ENCODE results near the gene MTMR12.
"Not testable (repeated sequence)": the region's sequence is repeated elsewhere in the genome, so short reads cannot be mapped to it uniquely, and the experiment has no call there.

The MTMR12 gene

GRCh38 chr5:32339198-32339597, 26.5 kb upstream of the MTMR12 start:
- H3K36me3 ChIP-seq (ENCODE audit: insufficient read depth, low read length) = no peaks in the 10 kb centered on the region
- H3K4me3 ChIP-seq (ENCODE audit: low read length) = no peak overlapping the region
- H2AFZ ChIP-seq (ENCODE audit: low read depth, low read length) = no peak overlapping the region
- H3K4me1 ChIP-seq (ENCODE audit: insufficient read depth, low read length) = peaks cover 8% of the 10 kb centered on the region
- H3K27me3 ChIP-seq (ENCODE audit: insufficient read depth, low read length) = no peaks in the 10 kb centered on the region
- peaks cover 3% of the 10 kb centered on the region for H3K9me3 ChIP-seq (ENCODE audit: low read length)

- Histone ChIP-seq H3K9me3 (ENCODE audit: low read length) (no peaks in the 10 kb centered on the region), H2AFZ (ENCODE audit: low read depth, low read length) (no peak overlapping the region), H3K4me3 (ENCODE audit: low read length) (no peak overlapping the region), H3K4me1 (ENCODE audit: insufficient read depth, low read length) (peaks cover 5% of the 10 kb centered on the region), H3K27me3 (ENCODE audit: insufficient read depth, low read length) (no peaks in the 10 kb centered on the region), H3K36me3 (ENCODE audit: insufficient read depth, low read length) (no peaks in the 10 kb centered on the region)
Measured at GRCh38 chr5:32332966-32333365, 20.2 kb upstream of the MTMR12 start.

GRCh38 chr5:32332361-32332760, 19.6 kb upstream of the MTMR12 start:
- Histone ChIP-seq H3K9me3 (ENCODE audit: low read length) (no peaks in the 10 kb centered on the region), H2AFZ (ENCODE audit: low read depth, low read length) (no peak overlapping the region), H3K4me1 (ENCODE audit: insufficient read depth, low read length) (peaks cover 5% of the 10 kb centered on the region), H3K36me3 (ENCODE audit: insufficient read depth, low read length) (no peaks in the 10 kb centered on the region), H3K27me3 (ENCODE audit: insufficient read depth, low read length) (no peaks in the 10 kb centered on the region), H3K4me3 (ENCODE audit: low read length) (no peak overlapping the region)

- H3K36me3 ChIP-seq (ENCODE audit: insufficient read depth, low read length) = no peaks in the 10 kb centered on the region
- peaks cover 5% of the 10 kb centered on the region for H3K4me1 ChIP-seq (ENCODE audit: insufficient read depth, low read length)
- no peak overlapping the region for H2AFZ ChIP-seq (ENCODE audit: low read depth, low read length)
- no peaks in the 10 kb centered on the region for H3K9me3 ChIP-seq (ENCODE audit: low read length)
- no peaks in the 10 kb centered on the region for H3K27me3 ChIP-seq (ENCODE audit: insufficient read depth, low read length)
- no peak overlapping the region for H3K4me3 ChIP-seq (ENCODE audit: low read length)
Measured at GRCh38 chr5:32331935-32332274, 19.2 kb upstream of the MTMR12 start.

- no peak overlapping the region for H2AFZ ChIP-seq (ENCODE audit: low read depth, low read length)
- no peaks in the 10 kb centered on the region for H3K27me3 ChIP-seq (ENCODE audit: insufficient read depth, low read length)
- H3K9me3 ChIP-seq (ENCODE audit: low read length) = no peaks in the 10 kb centered on the region
- peaks cover 5% of the 10 kb centered on the region for H3K4me1 ChIP-seq (ENCODE audit: insufficient read depth, low read length)
- H3K4me3 ChIP-seq (ENCODE audit: low read length) = no peak overlapping the region
- no peaks in the 10 kb centered on the region for H3K36me3 ChIP-seq (ENCODE audit: insufficient read depth, low read length)
Measured at GRCh38 chr5:32331217-32331934, 18.6 kb upstream of the MTMR12 start.

DNA sequence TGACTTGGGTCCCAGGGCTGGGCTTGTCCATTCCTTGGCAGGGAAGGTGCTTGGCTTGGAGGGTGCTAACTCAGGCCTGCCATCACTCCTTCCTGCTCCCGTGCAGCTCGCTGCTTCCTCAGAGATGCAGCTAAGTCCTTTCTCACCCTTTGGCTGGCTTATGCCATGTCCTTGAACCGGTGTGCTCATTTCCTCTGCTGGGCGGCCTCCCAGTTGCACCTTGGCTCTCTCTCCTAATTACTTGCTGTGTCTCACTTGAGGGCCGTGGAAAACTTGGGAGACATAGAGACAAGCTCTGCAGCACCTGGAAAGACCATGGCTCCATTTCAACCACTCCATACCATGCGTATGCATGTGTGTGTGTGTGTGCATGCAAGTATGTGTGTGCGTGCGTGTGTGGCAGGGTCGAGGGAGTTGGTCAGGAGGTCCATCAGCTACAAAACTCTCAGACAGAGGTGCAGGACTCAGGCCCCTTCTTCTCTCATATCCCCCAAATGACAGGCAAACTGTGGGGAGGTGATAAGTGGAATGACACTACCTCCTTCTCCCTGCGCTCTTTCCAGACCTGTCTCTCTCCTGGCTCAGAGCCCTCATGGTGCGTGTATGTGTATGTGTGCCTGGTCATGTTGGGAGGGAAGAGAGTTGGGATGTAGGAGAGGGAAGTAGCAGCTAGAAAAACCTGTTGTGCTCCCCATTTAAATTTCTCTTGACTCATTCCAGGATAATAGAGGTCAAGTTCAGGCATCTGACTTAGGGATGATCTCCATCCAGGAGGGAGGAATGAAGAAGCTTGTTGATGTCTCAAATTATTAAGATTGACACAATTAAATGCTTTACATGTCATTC, 17.6 kb upstream of the MTMR12 start:
- H3K27me3 ChIP-seq (ENCODE audit: insufficient read depth, low read length) = no peaks in the 10 kb centered on the region
- peaks cover 5% of the 10 kb centered on the region for H3K4me1 ChIP-seq (ENCODE audit: insufficient read depth, low read length)
- H3K36me3 ChIP-seq (ENCODE audit: insufficient read depth, low read length) = no peaks in the 10 kb centered on the region
- no peak overlapping the region for H2AFZ ChIP-seq (ENCODE audit: low read depth, low read length)
- H3K4me3 ChIP-seq (ENCODE audit: low read length) = no peak overlapping the region
- no peaks in the 10 kb centered on the region for H3K9me3 ChIP-seq (ENCODE audit: low read length)

GRCh38 chr5:32329395-32329834, 16.7 kb upstream of the MTMR12 start:
- Histone ChIP-seq H3K36me3 (ENCODE audit: insufficient read depth, low read length) (no peaks in the 10 kb centered on the region), H3K27me3 (ENCODE audit: insufficient read depth, low read length) (no peaks in the 10 kb centered on the region), H3K4me1 (ENCODE audit: insufficient read depth, low read length) (peaks cover 5% of the 10 kb centered on the region), H3K9me3 (ENCODE audit: low read length) (no peaks in the 10 kb centered on the region), H3K4me3 (ENCODE audit: low read length) (no peak overlapping the region), H2AFZ (ENCODE audit: low read depth, low read length) (no peak overlapping the region)

GRCh38 chr5:32326216-32326772, 13.6 kb upstream of the MTMR12 start:
- Histone ChIP-seq H3K4me3 (ENCODE audit: low read length) (no peak overlapping the region), H3K36me3 (ENCODE audit: insufficient read depth, low read length) (no peaks in the 10 kb centered on the region), H3K4me1 (ENCODE audit: insufficient read depth, low read length) (peaks cover 5% of the 10 kb centered on the region), H2AFZ (ENCODE audit: low read depth, low read length) (no peak overlapping the region), H3K9me3 (ENCODE audit: low read length) (no peaks in the 10 kb centered on the region), H3K27me3 (ENCODE audit: insufficient read depth, low read length) (no peaks in the 10 kb centered on the region)

- no peaks in the 10 kb centered on the region for H3K36me3 ChIP-seq (ENCODE audit: insufficient read depth, low read length)
- H3K4me1 ChIP-seq (ENCODE audit: insufficient read depth, low read length) = peaks cover 3% of the 10 kb centered on the region
- H3K27me3 ChIP-seq (ENCODE audit: insufficient read depth, low read length) = no peaks in the 10 kb centered on the region
- H3K4me3 ChIP-seq (ENCODE audit: low read length) = no peak overlapping the region
- no peak overlapping the region for H2AFZ ChIP-seq (ENCODE audit: low read depth, low read length)
- no peaks in the 10 kb centered on the region for H3K9me3 ChIP-seq (ENCODE audit: low read length)
Measured at GRCh38 chr5:32325616-32326015, 12.9 kb upstream of the MTMR12 start.

GRCh38 chr5:32325062-32325461, 12.3 kb upstream of the MTMR12 start:
- no peaks in the 10 kb centered on the region for H3K36me3 ChIP-seq (ENCODE audit: insufficient read depth, low read length)
- no peak overlapping the region for H2AFZ ChIP-seq (ENCODE audit: low read depth, low read length)
- no peaks in the 10 kb centered on the region for H3K9me3 ChIP-seq (ENCODE audit: low read length)
- H3K27me3 ChIP-seq (ENCODE audit: insufficient read depth, low read length) = no peaks in the 10 kb centered on the region
- H3K4me1 ChIP-seq (ENCODE audit: insufficient read depth, low read length) = no peaks in the 10 kb centered on the region
- no peak overlapping the region for H3K4me3 ChIP-seq (ENCODE audit: low read length)

GRCh38 chr5:32323741-32324140, 11.0 kb upstream of the MTMR12 start:
- no peaks in the 10 kb centered on the region for H3K36me3 ChIP-seq (ENCODE audit: insufficient read depth, low read length)
- no peak overlapping the region for H2AFZ ChIP-seq (ENCODE audit: low read depth, low read length)
- H3K4me3 ChIP-seq (ENCODE audit: low read length) = no peak overlapping the region
- no peaks in the 10 kb centered on the region for H3K9me3 ChIP-seq (ENCODE audit: low read length)
- H3K4me1 ChIP-seq (ENCODE audit: insufficient read depth, low read length) = no peaks in the 10 kb centered on the region
- H3K27me3 ChIP-seq (ENCODE audit: insufficient read depth, low read length) = no peaks in the 10 kb centered on the region

- Histone ChIP-seq H3K9me3 (ENCODE audit: low read length) (no peaks in the 10 kb centered on the region), H2AFZ (ENCODE audit: low read depth, low read length) (no peak overlapping the region), H3K4me1 (ENCODE audit: insufficient read depth, low read length) (no peaks in the 10 kb centered on the region), H3K27me3 (ENCODE audit: insufficient read depth, low read length) (no peaks in the 10 kb centered on the region), H3K36me3 (ENCODE audit: insufficient read depth, low read length) (no peaks in the 10 kb centered on the region), H3K4me3 (ENCODE audit: low read length) (no peak overlapping the region)
Measured at GRCh38 chr5:32322882-32323281, 10.1 kb upstream of the MTMR12 start.

GRCh38 chr5:32321787-32322186, 9.0 kb upstream of the MTMR12 start:
- not testable (repeated sequence) for H3K4me3 ChIP-seq (ENCODE audit: low read length); H3K27me3 ChIP-seq (ENCODE audit: insufficient read depth, low read length); H2AFZ ChIP-seq (ENCODE audit: low read depth, low read length); H3K9me3 ChIP-seq (ENCODE audit: low read length); H3K4me1 ChIP-seq (ENCODE audit: insufficient read depth, low read length); H3K36me3 ChIP-seq (ENCODE audit: insufficient read depth, low read length)
